Gastrocnemius medialis (tissue), 4 donors: Measurements from ENCODE around the gene TMPRSS13. TPM values are rescaled to one million over a fixed set of nuclear protein-coding genes. Genes with fewer than 3 reads are reported as not detected.

Source experiments
- ATAC-seq, 2 donors: fragments of 150-250 bp; one replicate each; pipeline ENCODE4 v1.9.1; 2016
- DNase-seq, 2 donors: peaks; one replicate each; pipeline ENCODE4 v3.0.0-alpha.2; 2019
- H3K27ac ChIP-seq, 4 donors: fragments of 200-600 bp; sonication (generic); 1 replicate in 1 of 4; 2 replicates in 3 of 4; pipeline ENCODE4 v1.5.1; 2016 to 2018; ENCODE audit warnings: mild to moderate bottlenecking in 2 of 4, moderate library complexity in 1 of 4
- H3K27me3 ChIP-seq, 3 donors: fragments of 200-600 bp; sonication (generic) in 2 of 3; 1 replicate in 1 of 3; 2 replicates in 2 of 3; pipeline versions ENCODE4 v1.5.1 to v1.6.0; 2016 to 2019; ENCODE audit warnings: mild to moderate bottlenecking in 1 of 3, moderate library complexity in 1 of 3
- H3K36me3 ChIP-seq, 2 donors: fragments of 200-600 bp; sonication (generic) in 1 of 2; one replicate each; pipeline ENCODE4 v1.5.1; 2017 to 2018
- H3K4me1 ChIP-seq, 2 donors: fragments of 200-600 bp; sonication (generic) in 1 of 2; one replicate each; pipeline ENCODE4 v1.5.1; 2016 to 2017; ENCODE audit warnings: mild to moderate bottlenecking in 2 of 2
- H3K4me3 ChIP-seq, 4 donors: fragments of 200-600 bp; sonication (generic) in 3 of 4; 1 replicate in 1 of 4; 2 replicates in 3 of 4; pipeline ENCODE4 v1.5.1; 2016 to 2019; ENCODE audit warnings: mild to moderate bottlenecking in 2 of 4
- H3K9me3 ChIP-seq, 3 donors: fragments of 200-600 bp; sonication (generic) in 2 of 3; 1 replicate in 1 of 3; 2 replicates in 2 of 3; pipeline ENCODE4 v1.5.1; 2016 to 2019
- POLR2A ChIP-seq, 2 donors: fragments of 450-650 bp; IDR thresholded peaks; one replicate each; pipeline ENCODE4 v1.6.1; 2017; ENCODE audit warnings: antibody characterized with exemption in 2 of 2, mild to moderate bottlenecking in 2 of 2, moderate library complexity in 2 of 2
- in situ Hi-C, 4 donors: fragments of 200-750 bp; cut with MboI; loops; one replicate each; pipeline versions ENCODE4 v1.15.0 to v1.8.0; 2017; ENCODE audit warnings: low sequenced_read_pairs in 4 of 4
- intact Hi-C: fragments of 100-400 bp; cut with DNase I; formaldehyde crosslinking; loops from one replicate; pipeline ENCODE4 v1.15.1; 2023; ENCODE audit warnings: low total_unique reads
- total RNA-seq, 4 donors: library from RNA; depleted of rRNA; stranded (reverse); fragments of >200 nt; gene quantifications; one replicate each; pipeline versions ENCODE4 v1.1.0 to v1.2.3, GENCODE V29; 2016
- TF ChIP-seq, protein P1 (sequence below), 5 experiments: fragments of 450-650 bp in 3 of 5; fragments of 200-600 bp in 2 of 5; sonication (generic) in 2 of 5; IDR thresholded peaks in 4 of 5; conservative IDR thresholded peaks in 1 of 5; 1 replicate in 4 of 5; 2 replicates in 1 of 5; pipeline ENCODE4 v1.5.1; 2016 to 2019; ENCODE audit warnings: antibody characterized with exemption in 5 of 5, mild to moderate bottlenecking in 3 of 5, moderate library complexity in 3 of 5

TMPRSS13 gene
- total RNA-seq, 4 donors from 2014 or later, result not detected

DNA sequence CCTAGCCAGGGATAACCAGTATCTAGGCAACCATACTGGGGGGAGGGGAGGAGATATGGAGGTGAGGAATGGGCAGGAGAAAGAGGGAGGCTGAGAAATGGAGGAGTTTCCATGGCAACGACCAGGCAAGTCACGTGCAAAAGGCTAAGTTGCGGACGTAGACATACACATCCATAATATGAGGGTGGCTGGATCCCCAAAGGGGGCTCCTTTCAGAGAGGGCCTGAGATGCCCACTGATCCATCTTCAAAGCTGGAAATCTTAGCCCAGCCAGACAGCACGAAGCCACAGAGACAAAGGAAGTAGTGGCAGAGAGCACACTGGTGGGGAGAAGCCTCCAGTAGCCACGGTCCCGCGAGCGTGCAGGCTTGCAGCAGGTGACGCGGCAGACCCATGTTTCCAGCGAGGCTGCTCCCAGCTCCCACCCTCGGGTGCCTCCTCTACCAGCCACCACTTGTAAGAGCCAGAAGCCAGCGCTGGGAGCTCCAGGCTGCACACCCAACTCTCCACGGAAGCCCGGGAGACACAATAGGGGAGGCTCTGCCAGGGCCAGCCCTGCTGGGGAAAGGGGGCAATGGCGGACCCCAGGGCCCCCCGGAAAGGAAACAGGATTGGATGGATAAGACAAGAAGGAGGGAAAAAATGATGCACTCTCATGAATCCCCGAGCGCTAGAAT lies 53.7 kb downstream of the TMPRSS13 start:
- H3K27me3 ChIP-seq, result peaks cover 14 to 33% (median 27%) of the 10 kb centered on the region in 3 donors
- no peak for DNase-seq
- peak overlapping the region; percentile 57 to 77 (median 64) for H3K4me3 ChIP-seq
- intact Hi-C loops, result no loop called here
- no peaks in the 10 kb centered on the region for H3K36me3 ChIP-seq
- no peaks in the 10 kb centered on the region for H3K9me3 ChIP-seq
- TF ChIP-seq POLR2A (IDR thresholded peaks at IDR 0.05), result no peak
- TF ChIP-seq, protein P1, sequence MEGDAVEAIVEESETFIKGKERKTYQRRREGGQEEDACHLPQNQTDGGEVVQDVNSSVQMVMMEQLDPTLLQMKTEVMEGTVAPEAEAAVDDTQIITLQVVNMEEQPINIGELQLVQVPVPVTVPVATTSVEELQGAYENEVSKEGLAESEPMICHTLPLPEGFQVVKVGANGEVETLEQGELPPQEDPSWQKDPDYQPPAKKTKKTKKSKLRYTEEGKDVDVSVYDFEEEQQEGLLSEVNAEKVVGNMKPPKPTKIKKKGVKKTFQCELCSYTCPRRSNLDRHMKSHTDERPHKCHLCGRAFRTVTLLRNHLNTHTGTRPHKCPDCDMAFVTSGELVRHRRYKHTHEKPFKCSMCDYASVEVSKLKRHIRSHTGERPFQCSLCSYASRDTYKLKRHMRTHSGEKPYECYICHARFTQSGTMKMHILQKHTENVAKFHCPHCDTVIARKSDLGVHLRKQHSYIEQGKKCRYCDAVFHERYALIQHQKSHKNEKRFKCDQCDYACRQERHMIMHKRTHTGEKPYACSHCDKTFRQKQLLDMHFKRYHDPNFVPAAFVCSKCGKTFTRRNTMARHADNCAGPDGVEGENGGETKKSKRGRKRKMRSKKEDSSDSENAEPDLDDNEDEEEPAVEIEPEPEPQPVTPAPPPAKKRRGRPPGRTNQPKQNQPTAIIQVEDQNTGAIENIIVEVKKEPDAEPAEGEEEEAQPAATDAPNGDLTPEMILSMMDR (IDR thresholded peaks at IDR 0.05 in 4 of 5, conservative IDR thresholded peaks at IDR 0.05 in 1 of 5), result no peak
- in situ Hi-C loops, result no loop called here
- peaks cover 11 to 28% of the 10 kb centered on the region in 2 donors for H3K4me1 ChIP-seq
- no peak for ATAC-seq
- H3K27ac ChIP-seq, result peak overlapping the region; percentile 59 to 75 (median 70)

DNA sequence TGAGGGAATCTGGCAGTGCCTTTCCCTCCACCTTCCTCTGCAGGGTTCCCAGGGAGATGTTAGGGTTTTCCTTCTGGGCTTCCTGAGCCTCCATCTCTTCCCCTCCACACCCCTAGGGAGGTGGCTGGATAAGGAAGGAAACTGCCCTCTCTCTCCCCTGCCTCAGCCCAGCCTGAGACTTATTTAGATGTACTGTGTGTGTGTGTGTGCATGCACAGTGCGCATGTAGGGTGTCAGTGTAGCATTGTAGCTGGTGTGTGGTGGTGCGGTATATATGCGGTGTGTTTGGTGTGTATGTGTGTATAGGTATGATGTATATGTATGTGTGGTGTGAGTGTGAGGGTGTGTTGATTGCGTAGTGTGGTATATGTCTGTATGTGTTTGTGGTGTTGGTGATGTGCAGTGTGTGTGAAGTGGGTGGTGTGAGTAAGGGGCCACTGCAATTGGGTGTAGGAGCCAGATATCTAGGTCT lies 54.3 kb downstream of the TMPRSS13 start:
- DNase-seq (no peak), ATAC-seq (no peak)
- Histone ChIP-seq H3K4me3 (peak overlapping the region; percentile 13 to 64 (median 60)), H3K9me3 (no peaks in the 10 kb centered on the region), H3K4me1 (peaks cover 11 to 34% of the 10 kb centered on the region in 2 donors), H3K27me3 (peaks cover 14 to 33% (median 27%) of the 10 kb centered on the region in 3 donors), H3K27ac (peak overlapping the region; percentile 51 to 75 (median 70)), H3K36me3 (no peaks in the 10 kb centered on the region)
- intact Hi-C loops, result no loop called here
- in situ Hi-C loops, result no loop called here
- TF ChIP-seq, protein P1 (IDR thresholded peaks at IDR 0.05 in 4 of 5, conservative IDR thresholded peaks at IDR 0.05 in 1 of 5), result no peak
- no peak for TF ChIP-seq POLR2A (IDR thresholded peaks at IDR 0.05)

DNA sequence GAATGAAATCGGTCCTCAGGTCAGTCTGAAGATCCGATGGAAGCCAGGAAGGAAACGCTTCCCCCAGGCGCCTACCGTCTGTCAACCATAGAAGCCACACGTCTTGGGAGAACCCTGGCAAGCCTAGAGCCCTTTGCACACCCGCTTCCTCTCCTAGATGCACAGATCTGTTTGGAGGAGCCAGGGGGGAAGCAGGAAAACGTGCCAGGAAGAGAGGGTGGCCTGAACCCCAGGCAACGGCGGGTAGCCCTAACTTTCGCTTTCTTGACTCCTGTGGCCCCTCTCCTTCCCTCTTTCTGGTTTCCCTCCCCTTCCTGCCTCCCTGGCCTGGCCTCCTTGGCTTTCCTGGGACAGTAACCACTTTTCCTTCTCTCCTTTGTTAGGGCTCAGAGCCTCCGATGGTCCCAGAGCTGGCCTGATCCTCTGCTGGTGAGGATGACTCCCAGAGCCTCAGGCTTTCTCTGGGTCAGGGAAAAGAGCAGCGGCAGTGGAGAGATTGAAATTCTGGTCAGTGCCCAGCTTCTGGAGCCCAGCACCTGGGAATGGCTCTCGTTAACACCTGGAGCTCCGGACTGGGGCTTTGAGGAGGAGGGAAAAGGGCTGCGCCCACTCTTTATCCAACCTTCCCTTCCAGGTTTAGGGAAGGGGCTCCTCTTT lies 54.8 kb downstream of the TMPRSS13 start:
- peaks cover 13 to 33% (median 27%) of the 10 kb centered on the region in 3 donors for H3K27me3 ChIP-seq
- no peak for ATAC-seq
- peak overlapping the region; percentile 51 to 75 (median 70) for H3K27ac ChIP-seq

DNA sequence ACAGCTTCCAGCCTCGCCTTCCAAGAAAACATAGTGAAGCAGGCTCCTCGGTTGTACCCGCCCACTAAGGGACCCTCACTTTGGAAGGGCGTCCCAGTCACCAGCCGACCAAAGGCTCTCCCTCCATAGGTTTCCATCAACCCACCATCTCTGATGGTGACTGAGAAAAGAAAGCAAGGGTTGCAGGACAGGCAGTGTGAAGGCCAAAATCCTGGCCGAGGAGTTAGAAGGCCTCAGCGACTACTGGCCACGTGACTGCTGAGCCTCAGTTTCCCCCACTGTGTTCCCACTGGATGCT lies 55.4 kb downstream of the TMPRSS13 start:
- intact Hi-C loops, result no loop called here
- TF ChIP-seq, protein P1 (IDR thresholded peaks at IDR 0.05 in 4 of 5, conservative IDR thresholded peaks at IDR 0.05 in 1 of 5), result no peak
- no peak for TF ChIP-seq POLR2A (IDR thresholded peaks at IDR 0.05)
- peaks cover 11 to 36% of the 10 kb centered on the region in 2 donors for H3K4me1 ChIP-seq
- ATAC-seq, result no peak
- no peak for DNase-seq
- no peaks in the 10 kb centered on the region for H3K36me3 ChIP-seq
- in situ Hi-C loops, result no loop called here
- H3K27me3 ChIP-seq, result peaks cover 8 to 28% (median 26%) of the 10 kb centered on the region in 3 donors
- no peaks in the 10 kb centered on the region for H3K9me3 ChIP-seq
- H3K27ac ChIP-seq, result peak overlapping the region; percentile 14 to 75 (median 70)
- peak overlapping the region in 1 of 4 donors; percentile 63 for H3K4me3 ChIP-seq

More for the DNA sequence above, 54.8 kb downstream of the TMPRSS13 start:
- H3K9me3 ChIP-seq, result no peaks in the 10 kb centered on the region
- intact Hi-C loops (no loop called here), in situ Hi-C loops (no loop called here)
- H3K36me3 ChIP-seq, result no peaks in the 10 kb centered on the region
- H3K4me3 ChIP-seq, result peak overlapping the region; percentile 13 to 64 (median 60)
- peaks cover 11 to 36% of the 10 kb centered on the region in 2 donors for H3K4me1 ChIP-seq
- DNase-seq, result no peak
- TF ChIP-seq POLR2A (IDR thresholded peaks at IDR 0.05), result no peak
- TF ChIP-seq, protein P1 (IDR thresholded peaks at IDR 0.05 in 4 of 5, conservative IDR thresholded peaks at IDR 0.05 in 1 of 5), result no peak
